Measurements from ENCODE around the gene PIM1. TPM values are rescaled to one million over a fixed set of nuclear protein-coding genes. Genes with fewer than 3 reads are reported as not detected.

PIM1 gene
- total and polyA plus RNA-seq, 9 of the 15 experiments (the other 6 are each of a cell fraction or from before 2014, with no cell fraction given) = 19.0 to 789 (median 212) TPM

GRCh38 chr6:37182736-37183590, 13.0 kb downstream of the PIM1 start (continued):
- TF ChIP-seq EP300 (IDR thresholded peaks at IDR 0.05; ENCODE audit: low read length) (peak; percentile 100), ZNF282 (CRISPR knock-in tag; IDR thresholded peaks at IDR 0.05) (no peak), NCOA4 (IDR thresholded peaks at IDR 0.05; ENCODE audit: partially characterized antibody) (no peak), ZNF77 (CRISPR knock-in tag; IDR thresholded peaks at IDR 0.05) (no peak), PTBP1 (IDR thresholded peaks at IDR 0.05; ENCODE audit: low read depth, low read length) (no peak), ETV5 (CRISPR knock-in tag; IDR thresholded peaks at IDR 0.05; ENCODE audit: low read depth) (peak; percentile 99), DDX20 (tag; IDR thresholded peaks at IDR 0.05; ENCODE audit: low read depth) (peak; percentile 54; the same call in 1 of the 2 replicates), MTA2 (IDR thresholded peaks at IDR 0.05; ENCODE audit: low read depth) (peak; percentile 89), RBBP5 (IDR thresholded peaks at IDR 0.05; ENCODE audit: borderline replicate concordance, insufficient read depth, low read length, poor library complexity, severe bottlenecking) (peak; percentile 84), JUNB (CRISPR knock-in tag; conservative IDR thresholded peaks at IDR 0.05) (0 out of 2 replicates have a peak, but pooled peaks have one; percentile 12), ZFP91 (CRISPR knock-in tag; IDR thresholded peaks at IDR 0.05) (no peak), MCM7 (IDR thresholded peaks at IDR 0.05) (no peak), ZNF398 (CRISPR knock-in tag; IDR thresholded peaks at IDR 0.05) (no peak), SNAPC5 (CRISPR knock-in tag; IDR thresholded peaks at IDR 0.05) (no peak), HNRNPLL (IDR thresholded peaks at IDR 0.05; ENCODE audit: low read depth, low read length, poor library complexity, severe bottlenecking) (no peak), SMARCA4 (IDR thresholded peaks at IDR 0.05) (peak; percentile 94), HEY1 (CRISPR knock-in tag; IDR thresholded peaks at IDR 0.05; ENCODE audit: borderline replicate concordance) (no peak), POLR2AphosphoS2 (IDR thresholded peaks at IDR 0.05; ENCODE audit: low read length) (0 out of 2 replicates have a peak, but pooled peaks have one; percentile 64), KLF6 (CRISPR knock-in tag; IDR thresholded peaks at IDR 0.05; ENCODE audit: borderline replicate concordance) (peak; percentile 57; the same call in 1 of the 2 replicates), NFE2L1 (tag; IDR thresholded peaks at IDR 0.05; ENCODE audit: borderline replicate concordance, low read depth) (no peak)
